Stimulated activated CD4-positive, alpha-beta T cell treated with anti-CD3 and anti-CD28 coated beads, TNF-alpha, amount 100 ng/mL, for 24 hours (primary cell): ENCODE results near the gene SLC41A1.

Source experiments
- DNase-seq, 3 experiments: peaks; one replicate each; pipeline ENCODE4 v3.0.0-alpha.2; 2020; ENCODE audit warnings: low read depth in 3 of 3

SLC41A1 gene

DNA sequence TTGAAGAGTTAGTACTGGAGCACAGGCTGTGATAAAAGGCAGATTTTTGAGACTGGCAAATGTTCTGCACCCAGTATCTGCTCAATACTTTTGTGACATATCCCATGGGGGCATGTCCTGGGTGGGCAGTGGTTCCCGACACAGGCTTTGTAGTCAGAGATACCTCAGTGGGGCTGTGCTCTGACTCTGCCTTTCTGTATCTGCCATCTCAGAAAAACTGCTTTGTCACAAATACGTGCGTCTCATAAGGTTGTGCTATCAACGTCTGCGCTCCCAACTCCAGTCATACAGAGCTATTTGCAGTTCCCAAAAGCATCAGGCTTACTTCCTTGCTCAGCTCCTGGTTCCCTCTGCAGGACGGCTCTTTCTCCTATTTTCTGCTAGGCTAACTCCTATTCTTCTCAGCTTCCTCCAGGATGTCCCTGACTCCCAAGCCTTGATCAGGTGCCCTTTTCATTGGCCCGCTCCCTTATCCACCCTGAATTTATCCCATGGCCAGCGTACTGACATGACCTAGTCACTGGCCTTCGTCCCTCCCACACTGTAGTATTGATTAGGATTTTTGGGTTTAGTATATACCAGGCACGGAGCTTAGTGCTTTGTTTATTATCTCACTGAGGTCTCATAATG, 25.6 kb downstream of the SLC41A1 start:
- DNase-seq, result no peak

DNA sequence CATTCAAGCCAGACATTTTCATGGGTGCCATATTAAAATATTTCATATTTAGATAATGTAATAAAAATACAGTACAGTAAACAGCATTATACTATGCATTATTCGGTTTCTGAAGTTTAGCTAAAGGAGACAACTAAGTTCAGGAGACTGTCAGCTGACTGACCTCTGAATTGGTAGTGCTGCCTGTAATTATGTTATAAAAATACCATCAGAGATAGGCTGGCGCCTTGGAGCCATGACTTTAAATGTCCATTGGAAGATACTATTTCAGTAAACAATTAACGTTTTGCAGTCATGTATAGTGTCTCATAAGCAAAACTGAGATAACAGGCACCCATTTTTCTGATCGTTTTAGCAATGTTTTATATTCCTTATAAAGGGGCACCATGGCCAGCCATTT, 26.4 kb downstream of the SLC41A1 start:
- DNase-seq, result no peak

- no peak for DNase-seq
These were observed 27.6 kb downstream of the SLC41A1 start for GRCh38 chr1:205785446-205785845.

DNA sequence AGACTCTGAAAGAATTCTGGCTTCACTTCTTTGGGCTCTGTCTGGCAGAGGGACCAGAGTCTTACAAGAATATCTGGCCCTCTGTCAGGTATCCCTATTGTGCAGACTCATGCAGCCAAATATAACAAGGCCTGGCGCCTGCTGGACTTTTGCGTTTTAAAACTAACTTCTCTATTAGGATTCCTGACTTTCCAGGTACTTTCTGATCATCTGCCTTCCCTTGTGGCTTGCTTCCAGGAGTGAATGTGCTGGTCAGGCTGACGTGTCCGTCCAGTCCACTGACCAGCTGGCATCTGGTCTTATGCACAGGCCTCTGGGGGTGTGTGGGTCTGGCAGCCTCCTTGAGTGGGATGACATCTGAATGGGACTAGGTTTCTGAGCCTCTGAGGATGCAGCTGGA, 29.1 kb downstream of the SLC41A1 start:
- no peak for DNase-seq

GRCh38 chr1:205783433-205783795, 29.6 kb downstream of the SLC41A1 start:
- DNase-seq, result no peak

- DNase-seq, result no peak
These were observed 30.2 kb downstream of the SLC41A1 start for GRCh38 chr1:205782627-205783432.

DNA sequence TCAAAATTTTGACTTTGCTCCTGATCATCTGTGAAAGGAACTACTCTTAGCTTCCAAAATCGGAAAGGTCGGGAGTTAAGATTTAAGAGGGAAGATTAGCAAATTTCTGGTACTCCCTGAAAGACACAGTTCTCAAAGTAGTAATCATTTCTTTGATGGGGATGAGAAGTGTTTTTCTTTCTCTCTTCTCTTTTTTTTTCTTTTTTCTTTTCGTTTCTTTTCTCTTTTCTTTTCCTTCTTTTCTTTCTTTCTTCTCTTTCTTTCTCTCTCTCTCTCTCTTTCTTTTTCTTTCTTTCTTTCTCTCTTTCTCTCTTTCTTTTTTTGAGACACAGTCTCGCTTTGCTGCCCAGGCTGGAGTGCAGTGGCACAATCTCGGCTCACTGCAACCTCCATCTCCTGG, 32.7 kb downstream of the SLC41A1 start:
- DNase-seq, result no peak

DNA sequence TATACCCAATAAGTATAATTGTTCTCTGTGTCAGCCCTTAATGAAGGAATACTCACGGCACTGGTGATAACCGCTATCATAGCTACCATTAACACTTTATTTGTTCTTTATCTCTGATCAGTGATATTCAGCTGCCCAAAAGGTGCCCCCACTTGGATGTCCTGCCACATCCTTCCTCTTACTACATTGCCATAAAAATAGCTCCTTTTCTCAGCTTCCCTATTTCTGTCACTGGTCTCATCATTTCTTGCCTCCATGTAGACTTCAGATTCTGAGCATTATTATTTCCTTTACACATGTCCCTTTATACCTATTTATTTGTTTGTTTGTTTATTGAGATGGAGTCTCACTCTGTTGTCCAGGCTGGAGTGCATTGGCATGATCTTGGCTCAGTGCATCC, 35.0 kb downstream of the SLC41A1 start:
- no peak for DNase-seq

DNA sequence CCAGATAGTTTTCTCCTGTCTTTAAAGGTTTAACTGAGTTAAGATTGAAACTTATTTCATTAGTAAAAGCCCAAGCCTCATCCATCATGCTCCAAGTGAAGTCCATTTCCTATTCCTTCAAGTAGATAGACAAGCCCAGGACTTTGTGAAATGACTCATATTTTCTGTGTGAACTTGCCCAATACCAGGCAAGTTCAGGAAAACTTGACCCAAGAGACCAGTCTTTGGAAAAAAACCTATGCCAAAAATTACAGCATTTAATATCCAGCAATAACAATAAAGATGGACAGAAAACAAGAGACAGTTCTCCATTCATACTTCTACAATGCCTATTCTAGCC, 37.3 kb downstream of the SLC41A1 start:
- DNase-seq, result no peak

DNA sequence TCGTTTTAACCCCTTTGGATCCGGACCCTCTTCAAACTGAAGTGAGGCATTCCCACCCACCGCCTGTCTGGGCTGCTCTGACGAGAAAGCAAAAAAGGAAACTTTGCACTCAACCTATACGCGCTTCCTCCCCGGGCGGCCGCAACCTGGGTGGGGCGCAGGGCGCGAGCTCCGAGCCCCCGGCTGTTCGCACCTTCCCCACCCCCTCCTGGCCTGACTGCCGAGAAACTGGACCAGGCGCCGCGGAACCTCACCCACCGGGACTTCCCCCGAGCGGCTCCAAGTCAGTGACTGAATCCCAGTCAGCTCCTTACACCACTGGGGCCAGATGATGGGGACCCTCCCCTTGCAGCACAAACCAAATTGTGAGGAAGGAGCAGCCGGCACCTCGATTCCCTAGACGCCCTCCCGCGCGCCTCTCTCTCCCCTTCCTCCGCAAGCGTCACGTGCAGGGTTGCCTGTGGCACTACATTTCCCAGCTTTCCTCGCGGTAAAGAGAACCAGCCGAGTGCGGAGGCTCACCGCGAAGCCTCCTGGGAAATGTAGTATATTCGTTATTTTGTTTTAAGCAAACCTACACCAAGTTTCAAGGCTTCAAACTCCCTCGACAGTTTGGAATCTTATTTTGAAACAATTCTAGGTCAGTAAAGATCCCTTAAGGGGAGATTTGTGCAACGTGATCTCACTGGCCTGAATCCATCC, 37.8 kb downstream of the SLC41A1 start, which contains the start of gene RAB29:
Gene RAB29, minus strand, starts transcription at position 468 of the 702 bp plus-strand sequence. CDS start 526 bp downstream, outside the sequence.
- DNase-seq, result peak; percentile 67 to 79 (median 74)

GRCh38 chr1:205774198-205775014, 38.6 kb downstream of the SLC41A1 start:
- DNase-seq, result peak in 2 of 3 experiments; percentile 6 to 30

GRCh38 chr1:205772607-205773032, 40.4 kb downstream of the SLC41A1 start:
- DNase-seq, result no peak

DNA sequence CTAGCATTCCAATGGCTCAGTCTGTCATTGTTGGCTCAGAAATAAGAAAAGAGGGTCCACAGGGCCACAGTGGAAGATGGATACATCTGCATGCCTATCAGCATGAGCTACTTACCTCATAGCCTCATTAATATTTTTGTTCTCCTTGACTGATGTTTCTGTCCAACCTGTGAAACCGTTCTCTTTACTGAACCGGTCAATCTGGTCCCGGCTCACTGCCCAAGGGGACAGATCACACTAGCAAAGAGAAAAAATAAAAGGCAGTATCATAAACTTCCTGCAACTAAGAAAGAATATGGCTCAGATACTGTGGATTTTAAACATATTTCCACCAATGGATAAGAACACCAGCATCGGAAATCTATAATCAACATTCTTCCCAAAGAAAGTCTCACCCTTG, 42.4 kb downstream of the SLC41A1 start:
- no peak for DNase-seq

- DNase-seq, result no peak
These were observed 43.2 kb downstream of the SLC41A1 start for GRCh38 chr1:205769641-205770365.

DNA sequence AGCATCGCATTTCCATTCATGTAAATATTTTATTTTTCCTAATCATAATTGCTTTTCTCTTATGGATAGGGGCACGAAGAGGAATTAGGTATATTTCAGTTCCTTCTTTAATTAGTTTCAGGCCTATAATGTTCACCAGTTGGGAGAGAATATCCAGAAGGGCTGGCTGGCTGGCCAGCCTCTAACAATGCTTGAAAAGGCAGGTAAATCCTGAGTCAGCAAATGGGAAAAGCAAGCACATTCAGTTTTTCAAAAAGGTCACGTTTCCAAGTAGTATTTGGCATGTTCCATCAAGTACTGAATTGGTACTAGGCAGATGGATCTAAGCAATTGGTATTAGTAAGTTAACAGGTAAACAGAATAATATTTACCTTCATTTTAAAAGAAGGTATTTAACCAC, 45.8 kb downstream of the SLC41A1 start:
- no peak for DNase-seq

- DNase-seq, result no peak
These were observed 46.4 kb downstream of the SLC41A1 start for GRCh38 chr1:205766570-205766969.

DNA sequence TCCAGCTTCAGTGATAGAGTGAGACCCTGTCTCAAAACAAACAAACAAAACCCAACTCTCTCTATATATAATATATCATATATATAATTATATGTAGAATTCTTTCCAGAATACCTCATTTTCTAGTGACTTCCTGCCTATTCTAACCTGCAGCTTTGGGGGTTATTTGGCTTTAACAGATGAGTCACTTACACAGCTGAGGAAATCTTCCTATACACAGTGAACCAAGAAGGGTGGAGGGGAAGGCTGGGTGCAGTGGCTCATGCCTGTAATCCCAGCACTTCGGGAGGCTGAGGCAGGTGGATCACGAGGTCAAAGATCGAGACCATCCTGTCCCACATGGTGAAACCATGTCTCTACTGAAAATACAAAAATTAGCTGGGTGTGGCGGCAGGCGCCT, 47.0 kb downstream of the SLC41A1 start:
- no peak for DNase-seq

DNA sequence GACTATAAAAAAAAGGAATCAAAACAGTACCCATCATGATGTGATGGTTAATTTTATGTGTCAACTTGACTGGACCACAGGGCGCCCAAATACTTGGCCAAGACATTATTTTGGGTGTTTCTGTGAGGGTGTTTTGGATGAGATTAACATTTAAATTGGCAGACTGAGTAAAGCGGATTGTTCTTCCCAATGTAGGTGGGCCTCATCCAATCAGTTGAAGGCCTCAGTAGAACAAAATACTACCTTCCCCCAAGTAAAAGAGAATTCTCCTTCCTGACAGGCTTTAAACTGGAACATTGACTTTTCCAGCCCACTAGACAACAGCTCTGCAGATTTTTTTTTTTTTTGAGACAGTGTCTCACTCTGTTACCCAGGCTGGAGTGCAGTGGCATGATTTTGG, 48.4 kb downstream of the SLC41A1 start:
- no peak for DNase-seq

DNA sequence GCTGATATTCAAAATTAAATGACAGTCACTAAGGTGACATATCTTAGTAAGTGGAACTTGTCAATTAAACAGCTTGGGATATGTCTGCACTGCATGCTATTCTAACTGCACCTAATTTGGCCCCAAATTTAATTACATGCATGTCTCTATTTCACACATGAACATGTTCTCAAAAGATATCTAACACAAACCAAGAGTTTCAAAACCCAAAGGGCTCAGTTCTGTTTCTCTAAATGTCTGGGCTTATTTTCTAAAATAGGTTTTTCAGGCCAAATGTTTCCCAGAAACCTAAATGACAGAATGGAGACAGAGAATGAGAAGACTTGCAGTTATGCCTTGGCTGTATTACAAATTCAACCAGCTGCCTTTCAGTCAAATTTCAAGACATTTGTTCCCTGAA, 49.0 kb downstream of the SLC41A1 start:
- DNase-seq, result no peak

DNA sequence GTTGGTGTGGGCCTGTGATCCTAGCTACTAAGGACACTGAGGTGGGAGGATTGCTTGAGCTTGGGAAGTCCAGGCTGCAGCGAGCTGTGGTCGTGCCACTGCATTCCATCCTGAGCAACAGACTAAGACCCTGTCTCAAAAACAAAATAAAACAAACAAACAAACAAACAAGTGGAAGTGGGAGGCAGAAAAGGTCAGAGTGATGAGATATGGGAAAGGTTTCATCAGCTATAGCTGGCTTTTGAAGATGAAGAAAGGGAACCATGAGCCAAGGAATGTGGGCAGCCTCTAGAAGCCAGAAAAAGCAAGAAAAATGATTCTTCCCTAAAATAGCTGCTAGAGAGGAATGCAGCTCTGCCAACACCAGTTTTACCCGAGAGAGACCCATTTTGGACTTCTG, 52.4 kb downstream of the SLC41A1 start:
- no peak for DNase-seq

DNA sequence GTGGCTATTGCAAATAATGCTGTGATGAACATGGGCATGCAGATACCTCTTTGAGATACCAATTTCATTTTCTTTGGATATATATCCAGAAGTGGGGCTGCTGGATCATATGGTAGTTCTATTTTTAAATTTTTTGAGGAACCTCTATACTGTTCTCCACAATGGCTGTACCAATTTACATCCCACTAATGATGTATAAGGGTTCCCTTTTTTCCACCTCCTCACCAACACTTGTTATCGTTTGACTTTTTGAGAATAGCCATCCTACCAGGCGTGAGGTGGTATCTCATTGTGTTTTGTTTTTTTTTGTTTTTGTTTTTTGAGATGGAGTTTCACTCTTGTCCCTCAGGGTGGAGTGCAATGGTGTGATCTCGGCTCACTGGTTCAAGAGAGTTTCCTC, 56.4 kb downstream of the SLC41A1 start:
- DNase-seq, result no peak
